Measurements from ENCODE around the gene WDTC1. TPM values are rescaled to one million over a fixed set of nuclear protein-coding genes. Genes with fewer than 3 reads are reported as not detected.

The WDTC1 gene
- total and polyA plus RNA-seq, 9 of the 15 experiments (the other 6 are each of a cell fraction or from before 2014, with no cell fraction given) = 0.18 to 32.3 (median 8.8) TPM

- no peak for TF ChIP-seq DEAF1 (CRISPR knock-in tag; IDR thresholded peaks at IDR 0.05)
- TF ChIP-seq EP300 (IDR thresholded peaks at IDR 0.05; ENCODE audit: low read length) = no peak
- TF ChIP-seq ZNF277 (CRISPR knock-in tag; IDR thresholded peaks at IDR 0.05; ENCODE audit: borderline replicate concordance) = no peak
- TF ChIP-seq USF2 (CRISPR knock-in tag; IDR thresholded peaks at IDR 0.05) = no peak
- no peak for TF ChIP-seq SNRNP70 (optimal IDR thresholded peaks at IDR 0.05; ENCODE audit: low read depth, low read length)
- TF ChIP-seq MTA3 (IDR thresholded peaks at IDR 0.05; ENCODE audit: borderline replicate concordance) = 0 out of 2 replicates have a peak, but pooled peaks have one; percentile 8
- TF ChIP-seq HDAC2 (IDR thresholded peaks at IDR 0.05) = no peak
- TF ChIP-seq PBX2 (CRISPR knock-in tag; IDR thresholded peaks at IDR 0.05; ENCODE audit: low read depth) = no peak
- TF ChIP-seq PBX2 (tag; conservative IDR thresholded peaks at IDR 0.05; ENCODE audit: low read depth) = no peak
- 0 out of 2 replicates have a peak, but pooled peaks have one; percentile 8 for TF ChIP-seq PKNOX1 (IDR thresholded peaks at IDR 0.05)
- no peak for TF ChIP-seq MNT (conservative IDR thresholded peaks at IDR 0.05)
- TF ChIP-seq HINFP (tag; conservative IDR thresholded peaks at IDR 0.05; ENCODE audit: low read depth) = no peak
- TF ChIP-seq MYNN (IDR thresholded peaks at IDR 0.05) = no peak
- no peak for TF ChIP-seq MYNN (CRISPR knock-in tag; IDR thresholded peaks at IDR 0.05)
- no peak for TF ChIP-seq GTF2A2 (tag; IDR thresholded peaks at IDR 0.05)
- TF ChIP-seq OTX1 (CRISPR knock-in tag; IDR thresholded peaks at IDR 0.05) = no peak
- TF ChIP-seq MTF1 (CRISPR knock-in tag; IDR thresholded peaks at IDR 0.05; ENCODE audit: borderline replicate concordance) = no peak
Measured at GRCh38 chr1:27233667-27234048, 774 bp upstream of the WDTC1 start (continued).

All from K562 (cell line).